ENCODE results near the gene SLC26A8. TPM values are rescaled to one million over a fixed set of nuclear protein-coding genes. Genes with fewer than 3 reads are reported as not detected.
"Not testable (repeated sequence)": the region's sequence is repeated elsewhere in the genome, so short reads cannot be mapped to it uniquely, and the experiment has no call there.

SLC26A8 gene
- total and polyA plus RNA-seq, 4 donors, result 0.03 to 0.33 (median 0.18) TPM

DNA sequence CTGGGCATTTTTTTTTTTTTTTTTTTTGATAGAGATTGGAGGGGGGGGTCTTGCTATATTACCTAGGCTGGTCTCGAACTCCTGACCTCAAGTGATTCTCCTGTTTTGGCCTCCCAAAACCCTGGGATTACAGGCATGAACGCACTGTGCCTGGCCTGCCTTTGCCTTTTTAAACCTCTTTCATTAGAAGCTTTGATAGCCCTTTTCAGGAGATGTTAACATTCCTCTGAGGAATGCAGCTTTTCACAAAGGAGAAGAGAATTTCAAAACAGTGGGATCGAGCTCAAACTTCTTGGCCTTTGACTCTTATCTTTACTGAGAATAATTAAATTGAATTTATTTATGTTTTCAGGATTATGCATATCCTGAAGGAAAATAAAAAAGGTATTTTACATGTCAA lies 31.3 kb downstream of the SLC26A8 start:
- Histone ChIP-seq H3K9ac (ENCODE audit: low read depth in 1 of 2, low read length in 2 of 2) (no peak overlapping the region), H3K4me3 (ENCODE audit: low read depth in 1 of 3, low read length in 3 of 3) (no peak overlapping the region), H3K27me3 (ENCODE audit: control insufficient read depth in 4 of 4, insufficient read depth in 4 of 4, low read length in 3 of 4) (no peaks in the 10 kb centered on the region), H3K27ac (ENCODE audit: low read depth in 1 of 2, low read length in 2 of 2) (no peak overlapping the region), H3K9me3 (ENCODE audit: control insufficient read depth in 4 of 4, low read length in 3 of 4) (no peaks in the 10 kb centered on the region), H3K36me3 (ENCODE audit: control insufficient read depth in 4 of 4, insufficient read depth in 3 of 4, low read depth in 1 of 4, low read length in 3 of 4) (no peaks in the 10 kb centered on the region), H3K4me1 (ENCODE audit: control insufficient read depth in 4 of 4, insufficient read depth in 4 of 4, low read length in 3 of 4) (no peaks in the 10 kb centered on the region)
- no peak for DNase-seq (ENCODE audit: low spot score)
- no peak for TF ChIP-seq HNF4A (conservative IDR thresholded peaks at IDR 0.05)
- no peak for TF ChIP-seq FOXA1 (IDR thresholded peaks at IDR 0.05)
- TF ChIP-seq, protein P1, sequence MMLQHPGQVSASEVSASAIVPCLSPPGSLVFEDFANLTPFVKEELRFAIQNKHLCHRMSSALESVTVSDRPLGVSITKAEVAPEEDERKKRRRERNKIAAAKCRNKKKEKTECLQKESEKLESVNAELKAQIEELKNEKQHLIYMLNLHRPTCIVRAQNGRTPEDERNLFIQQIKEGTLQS (IDR thresholded peaks at IDR 0.05), result no peak
- TF ChIP-seq TAF1 (conservative IDR thresholded peaks at IDR 0.05), result no peak
- TF ChIP-seq YY1 (IDR thresholded peaks at IDR 0.05), result no peak
- no peak for TF ChIP-seq GABPA (IDR thresholded peaks at IDR 0.05 in 1 of 2, conservative IDR thresholded peaks at IDR 0.05 in 1 of 2)
- TF ChIP-seq, protein P2, sequence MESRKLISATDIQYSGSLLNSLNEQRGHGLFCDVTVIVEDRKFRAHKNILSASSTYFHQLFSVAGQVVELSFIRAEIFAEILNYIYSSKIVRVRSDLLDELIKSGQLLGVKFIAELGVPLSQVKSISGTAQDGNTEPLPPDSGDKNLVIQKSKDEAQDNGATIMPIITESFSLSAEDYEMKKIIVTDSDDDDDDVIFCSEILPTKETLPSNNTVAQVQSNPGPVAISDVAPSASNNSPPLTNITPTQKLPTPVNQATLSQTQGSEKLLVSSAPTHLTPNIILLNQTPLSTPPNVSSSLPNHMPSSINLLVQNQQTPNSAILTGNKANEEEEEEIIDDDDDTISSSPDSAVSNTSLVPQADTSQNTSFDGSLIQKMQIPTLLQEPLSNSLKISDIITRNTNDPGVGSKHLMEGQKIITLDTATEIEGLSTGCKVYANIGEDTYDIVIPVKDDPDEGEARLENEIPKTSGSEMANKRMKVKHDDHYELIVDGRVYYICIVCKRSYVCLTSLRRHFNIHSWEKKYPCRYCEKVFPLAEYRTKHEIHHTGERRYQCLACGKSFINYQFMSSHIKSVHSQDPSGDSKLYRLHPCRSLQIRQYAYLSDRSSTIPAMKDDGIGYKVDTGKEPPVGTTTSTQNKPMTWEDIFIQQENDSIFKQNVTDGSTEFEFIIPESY (IDR thresholded peaks at IDR 0.05), result no peak
- TF ChIP-seq RXRA (IDR thresholded peaks at IDR 0.05), result no peak
- no peak for TF ChIP-seq NR2F2 (IDR thresholded peaks at IDR 0.05)
- TF ChIP-seq, protein P3, sequence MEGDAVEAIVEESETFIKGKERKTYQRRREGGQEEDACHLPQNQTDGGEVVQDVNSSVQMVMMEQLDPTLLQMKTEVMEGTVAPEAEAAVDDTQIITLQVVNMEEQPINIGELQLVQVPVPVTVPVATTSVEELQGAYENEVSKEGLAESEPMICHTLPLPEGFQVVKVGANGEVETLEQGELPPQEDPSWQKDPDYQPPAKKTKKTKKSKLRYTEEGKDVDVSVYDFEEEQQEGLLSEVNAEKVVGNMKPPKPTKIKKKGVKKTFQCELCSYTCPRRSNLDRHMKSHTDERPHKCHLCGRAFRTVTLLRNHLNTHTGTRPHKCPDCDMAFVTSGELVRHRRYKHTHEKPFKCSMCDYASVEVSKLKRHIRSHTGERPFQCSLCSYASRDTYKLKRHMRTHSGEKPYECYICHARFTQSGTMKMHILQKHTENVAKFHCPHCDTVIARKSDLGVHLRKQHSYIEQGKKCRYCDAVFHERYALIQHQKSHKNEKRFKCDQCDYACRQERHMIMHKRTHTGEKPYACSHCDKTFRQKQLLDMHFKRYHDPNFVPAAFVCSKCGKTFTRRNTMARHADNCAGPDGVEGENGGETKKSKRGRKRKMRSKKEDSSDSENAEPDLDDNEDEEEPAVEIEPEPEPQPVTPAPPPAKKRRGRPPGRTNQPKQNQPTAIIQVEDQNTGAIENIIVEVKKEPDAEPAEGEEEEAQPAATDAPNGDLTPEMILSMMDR (IDR thresholded peaks at IDR 0.05; ENCODE audit: low read depth, low read length, missing input control), result no peak
- TF ChIP-seq, protein P4, sequence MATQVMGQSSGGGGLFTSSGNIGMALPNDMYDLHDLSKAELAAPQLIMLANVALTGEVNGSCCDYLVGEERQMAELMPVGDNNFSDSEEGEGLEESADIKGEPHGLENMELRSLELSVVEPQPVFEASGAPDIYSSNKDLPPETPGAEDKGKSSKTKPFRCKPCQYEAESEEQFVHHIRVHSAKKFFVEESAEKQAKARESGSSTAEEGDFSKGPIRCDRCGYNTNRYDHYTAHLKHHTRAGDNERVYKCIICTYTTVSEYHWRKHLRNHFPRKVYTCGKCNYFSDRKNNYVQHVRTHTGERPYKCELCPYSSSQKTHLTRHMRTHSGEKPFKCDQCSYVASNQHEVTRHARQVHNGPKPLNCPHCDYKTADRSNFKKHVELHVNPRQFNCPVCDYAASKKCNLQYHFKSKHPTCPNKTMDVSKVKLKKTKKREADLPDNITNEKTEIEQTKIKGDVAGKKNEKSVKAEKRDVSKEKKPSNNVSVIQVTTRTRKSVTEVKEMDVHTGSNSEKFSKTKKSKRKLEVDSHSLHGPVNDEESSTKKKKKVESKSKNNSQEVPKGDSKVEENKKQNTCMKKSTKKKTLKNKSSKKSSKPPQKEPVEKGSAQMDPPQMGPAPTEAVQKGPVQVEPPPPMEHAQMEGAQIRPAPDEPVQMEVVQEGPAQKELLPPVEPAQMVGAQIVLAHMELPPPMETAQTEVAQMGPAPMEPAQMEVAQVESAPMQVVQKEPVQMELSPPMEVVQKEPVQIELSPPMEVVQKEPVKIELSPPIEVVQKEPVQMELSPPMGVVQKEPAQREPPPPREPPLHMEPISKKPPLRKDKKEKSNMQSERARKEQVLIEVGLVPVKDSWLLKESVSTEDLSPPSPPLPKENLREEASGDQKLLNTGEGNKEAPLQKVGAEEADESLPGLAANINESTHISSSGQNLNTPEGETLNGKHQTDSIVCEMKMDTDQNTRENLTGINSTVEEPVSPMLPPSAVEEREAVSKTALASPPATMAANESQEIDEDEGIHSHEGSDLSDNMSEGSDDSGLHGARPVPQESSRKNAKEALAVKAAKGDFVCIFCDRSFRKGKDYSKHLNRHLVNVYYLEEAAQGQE (IDR thresholded peaks at IDR 0.05), result no peak
- no peak for TF ChIP-seq FOXA2 (IDR thresholded peaks at IDR 0.05)
- 89% methylated on average over 3 of the region's 3 CpGs for WGBS

DNA sequence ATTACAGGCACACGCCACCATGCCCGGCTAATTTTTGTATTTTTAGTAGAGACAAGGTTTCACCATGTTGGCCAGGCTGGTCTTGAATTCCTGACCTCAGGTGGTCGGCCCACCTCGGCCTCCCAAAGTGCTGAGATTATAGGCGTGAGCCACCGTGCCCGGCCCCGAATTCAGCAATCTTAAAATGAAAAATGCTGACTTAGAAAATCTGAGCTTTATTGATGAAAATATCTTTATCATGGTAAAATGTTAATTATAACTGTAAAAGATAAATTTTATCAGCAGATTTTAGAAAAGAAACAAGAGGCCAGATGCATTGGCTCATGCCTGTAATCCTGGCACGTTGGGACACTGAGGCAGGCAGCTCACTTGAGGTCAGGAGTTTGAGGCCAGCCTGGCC lies 36.4 kb downstream of the SLC26A8 start:
- H3K4me3 ChIP-seq (ENCODE audit: low read depth in 1 of 3, low read length in 3 of 3); H3K4me1 ChIP-seq (ENCODE audit: control insufficient read depth in 4 of 4, insufficient read depth in 4 of 4, low read length in 3 of 4); H3K27me3 ChIP-seq (ENCODE audit: control insufficient read depth in 4 of 4, insufficient read depth in 4 of 4, low read length in 3 of 4); H3K9me3 ChIP-seq (ENCODE audit: control insufficient read depth in 4 of 4, low read length in 3 of 4); H3K27ac ChIP-seq (ENCODE audit: low read depth in 1 of 2, low read length in 2 of 2); H3K36me3 ChIP-seq (ENCODE audit: control insufficient read depth in 4 of 4, insufficient read depth in 3 of 4, low read depth in 1 of 4, low read length in 3 of 4); DNase-seq (ENCODE audit: low spot score); H3K9ac ChIP-seq (ENCODE audit: low read depth in 1 of 2, low read length in 2 of 2): not testable (repeated sequence)
- 86% methylated on average over 9 of the region's 9 CpGs for WGBS

All from liver (tissue), 9 donors.